B cell (primary cell): Measurements from ENCODE around the gene DUSP7. TPM values are rescaled to one million over a fixed set of nuclear protein-coding genes. Genes with fewer than 3 reads are reported as not detected.

ENCODE experiments used
- ATAC-seq: fragments of 200-7000 bp; cut with Tn5 transposase; one replicate; pipeline ENCODE4 v1.10.0; 2021; ENCODE audit warnings: low read depth, mild to moderate bottlenecking, moderate number of reproducible peaks, moderate library complexity
- CTCF ChIA-PET: fragments of 350-600 bp; sonication (Branson Sonifier 250); formaldehyde crosslinking; loops from one replicate; lab custom pipeline; 2021; ENCODE audit warnings: antibody characterized with exemption, inconsistent platforms; lab: Charles Lee
- POLR2A ChIA-PET: fragments of 350-600 bp; sonication (Branson Sonifier 250); formaldehyde crosslinking; loops from one replicate; lab custom pipeline; 2021; ENCODE audit warnings: antibody characterized with exemption; lab: Charles Lee
- DNase-seq: peaks from one replicate; pipeline ENCODE4 v3.0.0; 2013
- H2AFZ ChIP-seq: 2 replicates; pipeline ENCODE4 v1.6.1; 2012; ENCODE audit warnings: mild to moderate bottlenecking, low read depth, low read length; ENCODE audit not compliant: insufficient read depth, poor library complexity, severe bottlenecking
- H3K27ac ChIP-seq, 2 donors: 1 replicate in 1 of 2; 2 replicates in 1 of 2; pipeline ENCODE4 v1.5.1; 2012 to 2013; ENCODE audit warnings: low read length in 2 of 2, mild to moderate bottlenecking in 2 of 2, moderate library complexity in 1 of 2
- H3K27me3 ChIP-seq, 4 experiments: fragments of 200-600 bp in 1 of 4; sonication (generic) in 1 of 4; replicated peaks in 1 of 4; 1 replicate in 2 of 4; 2 replicates in 2 of 4; pipeline versions ENCODE4 v1.6.1 to v1.7.0; 2013 to 2016; ENCODE audit warnings: low read length in 3 of 4, mild to moderate bottlenecking in 2 of 4, mixed read lengths in 1 of 4, moderate library complexity in 1 of 4; ENCODE audit not compliant: insufficient read depth in 4 of 4, control insufficient read depth in 3 of 4; ENCODE audit errors: control extremely low read depth in 1 of 4
- H3K36me3 ChIP-seq, 2 experiments: replicated peaks in 1 of 2; 1 replicate in 1 of 2; 2 replicates in 1 of 2; pipeline versions ENCODE4 v1.6.1 to v1.7.1; 2013; ENCODE audit warnings: low read length in 1 of 2; ENCODE audit not compliant: insufficient read depth in 2 of 2, control insufficient read depth in 1 of 2; ENCODE audit errors: control extremely low read depth in 1 of 2, extremely low read depth in 1 of 2
- H3K4me1 ChIP-seq, 2 donors: fragments of 200-600 bp in 1 of 2; sonication (generic) in 1 of 2; 1 replicate in 1 of 2; 2 replicates in 1 of 2; pipeline versions ENCODE4 v1.5.1 to v1.6.1; 2013 to 2017; ENCODE audit warnings: low read length in 2 of 2; ENCODE audit not compliant: control insufficient read depth in 2 of 2, insufficient read depth in 2 of 2
- H3K4me2 ChIP-seq: replicated peaks from 2 replicates; pipeline ENCODE3; 2012; ENCODE audit warnings: mild to moderate bottlenecking, low read depth, low read length; ENCODE audit not compliant: poor library complexity, severe bottlenecking
- H3K4me3 ChIP-seq, 5 experiments: fragments of 200-600 bp in 1 of 5; sonication (generic) in 1 of 5; 1 replicate in 3 of 5; 2 replicates in 2 of 5; pipeline versions ENCODE4 v1.5.1 to v1.7.0; 2011 to 2016; ENCODE audit warnings: low read length in 4 of 5, mild to moderate bottlenecking in 4 of 5, low read depth in 2 of 5, control low read depth in 1 of 5, moderate library complexity in 1 of 5; ENCODE audit not compliant: insufficient read depth in 1 of 5; ENCODE audit errors: control extremely low read depth in 1 of 5, extremely low read depth in 1 of 5
- H3K79me2 ChIP-seq: fragments of 200-600 bp; sonication (generic); one replicate; pipeline ENCODE4 v1.6.0; 2016; ENCODE audit warnings: low read length; ENCODE audit not compliant: control insufficient read depth, insufficient read depth
- H3K9ac ChIP-seq: fragments of 200-600 bp; sonication (generic); 2 replicates; pipeline ENCODE4 v1.6.1; 2017; ENCODE audit warnings: mild to moderate bottlenecking, low read length, moderate library complexity
- H3K9me3 ChIP-seq, 3 donors: one replicate each; pipeline versions ENCODE4 v1.6.1 to v1.7.1; 2013; ENCODE audit warnings: low read length in 2 of 3; ENCODE audit not compliant: control insufficient read depth in 2 of 3, insufficient read depth in 1 of 3; ENCODE audit errors: control extremely low read depth in 1 of 3
- H4K20me1 ChIP-seq: 2 replicates; pipeline ENCODE4 v1.6.0; 2012; ENCODE audit warnings: mild to moderate bottlenecking, low read length; ENCODE audit not compliant: insufficient read depth, control insufficient read depth, poor library complexity, severe bottlenecking
- H3K27ac Mint-ChIP-seq: one replicate; pipeline ENCODE4 v1.8.0; 2021; ENCODE audit warnings: mixed read lengths
- H3K27me3 Mint-ChIP-seq: one replicate; pipeline ENCODE4 v1.8.0; 2021; ENCODE audit warnings: mixed read lengths
- H3K4me1 Mint-ChIP-seq: one replicate; pipeline ENCODE4 v1.8.0; 2021; ENCODE audit warnings: mixed read lengths
- H3K4me3 Mint-ChIP-seq: one replicate; pipeline ENCODE4 v1.8.0; 2021; ENCODE audit warnings: mixed read lengths
- H3K9me3 Mint-ChIP-seq: one replicate; pipeline ENCODE4 v1.8.0; 2022; ENCODE audit warnings: mixed read lengths; ENCODE audit not compliant: insufficient read depth
- CTCF ChIP-seq: fragments of 200-600 bp; IDR thresholded peaks from one replicate; pipeline ENCODE4 v1.8.0; 2022; ENCODE audit warnings: antibody characterized with exemption, mild to moderate bottlenecking
- EZH2 ChIP-seq: IDR thresholded peaks from 2 replicates; pipeline ENCODE4 v1.6.1; 2012; ENCODE audit warnings: borderline replicate concordance, low read depth, mild to moderate bottlenecking, moderate library complexity, low read length; ENCODE audit not compliant: insufficient read depth, poor library complexity, severe bottlenecking
- WGBS: methylation state at CpG from one replicate; pipeline ENCODE4 v1.1.5; 2013; ENCODE audit warnings: missing lambda C conversion rate; ENCODE audit not compliant: insufficient coverage; 5-methylcytosine and 5-hydroxymethylcytosine counted together
- intact Hi-C: fragments of 100-400 bp; cut with micrococcal nuclease; formaldehyde crosslinking; loops from one replicate; pipeline ENCODE4 v1.10.0; 2022
- polyA plus RNA-seq: library from polyadenylated mRNA; depleted of rRNA; stranded (reverse); fragments of >200 nt; gene quantifications from 2 replicates; pipeline ENCODE4 v1.2.3, GENCODE V29; 2012
- total RNA-seq, 2 donors: library from RNA; stranded (reverse); fragments of 120-200 nt in 1 of 2; gene quantifications; 1 replicate in 1 of 2; 2 replicates in 1 of 2; pipeline versions ENCODE4 v1.2.3 to v1.2.4, GENCODE V29; 2013 to 2022

Gene DUSP7
- total and polyA plus RNA-seq, 2 donors (not counting 1 experiment from before 2014, with no cell fraction given), result 5.1 to 6.9 TPM

- H3K9ac ChIP-seq, result no peak overlapping the region
- no CpG with 5 or more reads among the region's 1 CpG for WGBS
- H3K4me1 ChIP-seq, result peaks cover 0 to under 1% of the 10 kb centered on the region in 2 donors
- DNase-seq (no peak), ATAC-seq (no peak)
- no peaks in the 10 kb centered on the region for H3K9me3 ChIP-seq
- no peaks in the 10 kb centered on the region for H4K20me1 ChIP-seq
- no peak overlapping the region for H3K4me2 ChIP-seq
- POLR2A ChIA-PET, result no interaction called here
- Mint-ChIP-seq H3K27ac (no peak overlapping the region), H3K9me3 (no peaks in the 10 kb centered on the region), H3K27me3 (no peaks in the 10 kb centered on the region), H3K4me3 (no peak overlapping the region), H3K4me1 (peaks cover 3% of the 10 kb centered on the region)
- no peaks in the 10 kb centered on the region for H3K79me2 ChIP-seq
- H3K4me3 ChIP-seq, result no peak overlapping the region
- TF ChIP-seq EZH2, result no peak
- no peak for TF ChIP-seq CTCF
- CTCF ChIA-PET, result no interaction called here
- no peak overlapping the region for H2AFZ ChIP-seq
- H3K27me3 ChIP-seq, result no peaks in the 10 kb centered on the region
- H3K27ac ChIP-seq, result no peak overlapping the region
- intact Hi-C loops, result no loop called here
- no peaks in the 10 kb centered on the region for H3K36me3 ChIP-seq
Measured at GRCh38 chr3:52092271-52092660, 35.9 kb upstream of the DUSP7 start.

- H3K4me3 ChIP-seq, result no peak overlapping the region
- no peak overlapping the region for H3K27ac ChIP-seq
- H3K27me3 ChIP-seq, result no peaks in the 10 kb centered on the region
- peaks cover 8% of the 10 kb centered on the region for H3K4me1 Mint-ChIP-seq
- peaks cover 0 to 6% of the 10 kb centered on the region in 2 donors for H3K4me1 ChIP-seq
- H3K9ac ChIP-seq, result no peak overlapping the region
- ChIA-PET CTCF (no interaction called here), POLR2A (no interaction called here)
- ATAC-seq, result no peak
- H3K79me2 ChIP-seq, result no peaks in the 10 kb centered on the region
- TF ChIP-seq EZH2 (no peak), CTCF (no peak)
- no peak for DNase-seq
- intact Hi-C loops, result no loop called here
- no peak overlapping the region for H3K4me2 ChIP-seq
- H3K27ac Mint-ChIP-seq, result no peak overlapping the region
- H3K4me3 Mint-ChIP-seq, result no peak overlapping the region
- no peaks in the 10 kb centered on the region for H3K9me3 ChIP-seq
- WGBS, result 92% methylated on average over 5 of the region's 5 CpGs
- H3K36me3 ChIP-seq, result no peaks in the 10 kb centered on the region
- no peaks in the 10 kb centered on the region for H3K9me3 Mint-ChIP-seq
- no peaks in the 10 kb centered on the region for H3K27me3 Mint-ChIP-seq
- no peak overlapping the region for H2AFZ ChIP-seq
- no peaks in the 10 kb centered on the region for H4K20me1 ChIP-seq
Measured at GRCh38 chr3:52091586-52092270, 35.4 kb upstream of the DUSP7 start.
